ENCODE results near the gene MED31. TPM values are rescaled to one million over a fixed set of nuclear protein-coding genes. Genes with fewer than 3 reads are reported as not detected.
A peak's percentile ranks its signal among the peaks of the same experiment; 100 is the strongest.

MED31 gene
- total and polyA plus RNA-seq, 2 of the 13 experiments (the other 11 are each of a cell fraction or from before 2014, with no cell fraction given): 19.0 to 20.9 TPM

DNA sequence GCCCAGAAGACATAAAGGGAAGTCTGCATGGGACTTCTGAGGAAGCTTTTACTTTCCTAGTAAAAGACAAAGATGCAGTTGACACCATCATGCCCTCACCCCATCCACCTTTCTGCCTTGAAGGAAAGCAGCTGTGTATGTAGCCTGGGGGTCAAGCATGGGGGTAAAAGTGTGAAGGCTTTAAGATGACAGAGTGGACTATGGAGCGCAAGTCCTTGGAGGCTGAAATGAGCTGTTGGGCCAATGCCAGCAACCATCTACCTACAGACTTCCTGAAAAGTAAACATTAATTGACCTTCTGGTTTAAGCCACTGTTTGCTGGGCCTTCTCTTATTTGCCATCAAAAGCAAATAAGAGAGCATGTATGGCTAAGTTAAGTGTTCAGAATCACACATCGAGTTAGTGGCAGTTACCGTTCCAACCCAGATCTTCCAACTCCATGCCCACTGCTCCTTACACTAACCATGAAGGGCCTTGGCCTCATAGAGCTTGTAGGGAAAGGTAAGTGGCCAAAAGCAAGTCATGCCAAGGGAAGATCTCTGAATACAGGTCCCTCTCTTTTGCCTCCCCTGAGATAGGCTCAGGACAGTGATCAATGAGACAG is 31.8 kb upstream of the MED31 start (continued):
- TF ChIP-seq CC2D1A (CRISPR knock-in tag; IDR thresholded peaks at IDR 0.05): no peak
- TF ChIP-seq NFYC (CRISPR knock-in tag; IDR thresholded peaks at IDR 0.05): no peak
- peak; percentile 51; the same call in 1 of the 2 replicates for TF ChIP-seq PPARG (CRISPR knock-in tag; conservative IDR thresholded peaks at IDR 0.05)
- no peak for TF ChIP-seq ZBTB21 (CRISPR knock-in tag; IDR thresholded peaks at IDR 0.05)
- TF ChIP-seq STAT5B (CRISPR knock-in tag; IDR thresholded peaks at IDR 0.05): no peak
- TF ChIP-seq ZNF652 (CRISPR knock-in tag; IDR thresholded peaks at IDR 0.05; ENCODE audit: borderline replicate concordance, low read depth): no peak
- peak; percentile 78; the same call in 1 of the 2 replicates for TF ChIP-seq HMG20A (CRISPR knock-in tag; IDR thresholded peaks at IDR 0.05; ENCODE audit: borderline replicate concordance)
- no peak for TF ChIP-seq ZNF766 (CRISPR knock-in tag; IDR thresholded peaks at IDR 0.05; ENCODE audit: borderline replicate concordance)
- TF ChIP-seq ATF1 (CRISPR knock-in tag; IDR thresholded peaks at IDR 0.05): no peak
- TF ChIP-seq IRX3 (CRISPR knock-in tag; IDR thresholded peaks at IDR 0.05; ENCODE audit: borderline replicate concordance, low read depth): no peak
- no peak for TF ChIP-seq IKZF1 (IDR thresholded peaks at IDR 0.05)
- TF ChIP-seq, protein P1, sequence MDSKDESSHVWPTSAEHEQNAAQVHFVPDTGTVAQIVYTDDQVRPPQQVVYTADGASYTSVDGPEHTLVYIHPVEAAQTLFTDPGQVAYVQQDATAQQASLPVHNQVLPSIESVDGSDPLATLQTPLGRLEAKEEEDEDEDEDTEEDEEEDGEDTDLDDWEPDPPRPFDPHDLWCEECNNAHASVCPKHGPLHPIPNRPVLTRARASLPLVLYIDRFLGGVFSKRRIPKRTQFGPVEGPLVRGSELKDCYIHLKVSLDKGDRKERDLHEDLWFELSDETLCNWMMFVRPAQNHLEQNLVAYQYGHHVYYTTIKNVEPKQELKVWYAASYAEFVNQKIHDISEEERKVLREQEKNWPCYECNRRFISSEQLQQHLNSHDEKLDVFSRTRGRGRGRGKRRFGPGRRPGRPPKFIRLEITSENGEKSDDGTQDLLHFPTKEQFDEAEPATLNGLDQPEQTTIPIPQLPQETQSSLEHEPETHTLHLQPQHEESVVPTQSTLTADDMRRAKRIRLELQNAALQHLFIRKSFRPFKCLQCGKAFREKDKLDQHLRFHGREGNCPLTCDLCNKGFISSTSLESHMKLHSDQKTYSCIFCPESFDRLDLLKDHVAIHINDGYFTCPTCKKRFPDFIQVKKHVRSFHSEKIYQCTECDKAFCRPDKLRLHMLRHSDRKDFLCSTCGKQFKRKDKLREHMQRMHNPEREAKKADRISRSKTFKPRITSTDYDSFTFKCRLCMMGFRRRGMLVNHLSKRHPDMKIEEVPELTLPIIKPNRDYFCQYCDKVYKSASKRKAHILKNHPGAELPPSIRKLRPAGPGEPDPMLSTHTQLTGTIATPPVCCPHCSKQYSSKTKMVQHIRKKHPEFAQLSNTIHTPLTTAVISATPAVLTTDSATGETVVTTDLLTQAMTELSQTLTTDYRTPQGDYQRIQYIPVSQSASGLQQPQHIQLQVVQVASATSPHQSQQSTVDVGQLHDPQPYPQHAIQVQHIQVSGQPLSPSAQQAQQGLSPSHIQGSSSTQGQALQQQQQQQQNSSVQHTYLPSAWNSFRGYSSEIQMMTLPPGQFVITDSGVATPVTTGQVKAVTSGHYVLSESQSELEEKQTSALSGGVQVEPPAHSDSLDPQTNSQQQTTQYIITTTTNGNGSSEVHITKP (CRISPR knock-in tag; IDR thresholded peaks at IDR 0.05; ENCODE audit: low read depth): no peak
- no peak for TF ChIP-seq ZNF563 (CRISPR knock-in tag; IDR thresholded peaks at IDR 0.05)
- 0 out of 2 replicates have a peak, but pooled peaks have one; percentile 13 for TF ChIP-seq POLR2AphosphoS2 (IDR thresholded peaks at IDR 0.05; ENCODE audit: low read depth, low read length)
- no peak for TF ChIP-seq ZNF282 (IDR thresholded peaks at IDR 0.05; ENCODE audit: partially characterized antibody)
- no peak for TF ChIP-seq MTF1 (CRISPR knock-in tag; IDR thresholded peaks at IDR 0.05)
- no peak for TF ChIP-seq CBX1 (IDR thresholded peaks at IDR 0.05; ENCODE audit: low read depth)
- no peak for TF ChIP-seq ZNF260 (CRISPR knock-in tag; IDR thresholded peaks at IDR 0.05; ENCODE audit: borderline replicate concordance, low read depth)
- no peak for TF ChIP-seq HDAC6 (IDR thresholded peaks at IDR 0.05; ENCODE audit: low read depth, low read length)
- TF ChIP-seq ZSCAN22 (CRISPR knock-in tag; IDR thresholded peaks at IDR 0.05): no peak
- TF ChIP-seq, protein P2, sequence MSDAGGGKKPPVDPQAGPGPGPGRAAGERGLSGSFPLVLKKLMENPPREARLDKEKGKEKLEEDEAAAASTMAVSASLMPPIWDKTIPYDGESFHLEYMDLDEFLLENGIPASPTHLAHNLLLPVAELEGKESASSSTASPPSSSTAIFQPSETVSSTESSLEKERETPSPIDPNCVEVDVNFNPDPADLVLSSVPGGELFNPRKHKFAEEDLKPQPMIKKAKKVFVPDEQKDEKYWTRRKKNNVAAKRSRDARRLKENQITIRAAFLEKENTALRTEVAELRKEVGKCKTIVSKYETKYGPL (CRISPR knock-in tag; IDR thresholded peaks at IDR 0.05): no peak
- TF ChIP-seq, protein P3, sequence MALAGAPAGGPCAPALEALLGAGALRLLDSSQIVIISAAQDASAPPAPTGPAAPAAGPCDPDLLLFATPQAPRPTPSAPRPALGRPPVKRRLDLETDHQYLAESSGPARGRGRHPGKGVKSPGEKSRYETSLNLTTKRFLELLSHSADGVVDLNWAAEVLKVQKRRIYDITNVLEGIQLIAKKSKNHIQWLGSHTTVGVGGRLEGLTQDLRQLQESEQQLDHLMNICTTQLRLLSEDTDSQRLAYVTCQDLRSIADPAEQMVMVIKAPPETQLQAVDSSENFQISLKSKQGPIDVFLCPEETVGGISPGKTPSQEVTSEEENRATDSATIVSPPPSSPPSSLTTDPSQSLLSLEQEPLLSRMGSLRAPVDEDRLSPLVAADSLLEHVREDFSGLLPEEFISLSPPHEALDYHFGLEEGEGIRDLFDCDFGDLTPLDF (CRISPR knock-in tag; IDR thresholded peaks at IDR 0.05): no peak
- no peak for TF ChIP-seq DR1 (CRISPR knock-in tag; IDR thresholded peaks at IDR 0.05)
- TF ChIP-seq GABPA (IDR thresholded peaks at IDR 0.05; ENCODE audit: low read depth, low read length): no peak
- TF ChIP-seq GABPA (CRISPR knock-in tag; IDR thresholded peaks at IDR 0.05; ENCODE audit: low read depth): no peak
- TF ChIP-seq, protein P4, sequence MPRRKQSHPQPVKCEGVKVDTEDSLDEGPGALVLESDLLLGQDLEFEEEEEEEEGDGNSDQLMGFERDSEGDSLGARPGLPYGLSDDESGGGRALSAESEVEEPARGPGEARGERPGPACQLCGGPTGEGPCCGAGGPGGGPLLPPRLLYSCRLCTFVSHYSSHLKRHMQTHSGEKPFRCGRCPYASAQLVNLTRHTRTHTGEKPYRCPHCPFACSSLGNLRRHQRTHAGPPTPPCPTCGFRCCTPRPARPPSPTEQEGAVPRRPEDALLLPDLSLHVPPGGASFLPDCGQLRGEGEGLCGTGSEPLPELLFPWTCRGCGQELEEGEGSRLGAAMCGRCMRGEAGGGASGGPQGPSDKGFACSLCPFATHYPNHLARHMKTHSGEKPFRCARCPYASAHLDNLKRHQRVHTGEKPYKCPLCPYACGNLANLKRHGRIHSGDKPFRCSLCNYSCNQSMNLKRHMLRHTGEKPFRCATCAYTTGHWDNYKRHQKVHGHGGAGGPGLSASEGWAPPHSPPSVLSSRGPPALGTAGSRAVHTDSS (CRISPR knock-in tag; conservative IDR thresholded peaks at IDR 0.05): no peak
- no peak for TF ChIP-seq JARID2 (CRISPR knock-in tag; IDR thresholded peaks at IDR 0.05; ENCODE audit: insufficient replicate concordance)

Data from HepG2 (cell line).